Keratinocyte (primary cell): ENCODE results near the gene ATXN2.

Source experiments
- EZH2 ChIP-seq: IDR thresholded peaks from one replicate; pipeline ENCODE4 v1.6.1; 2012; ENCODE audit warnings: inconsistent platforms, mild to moderate bottlenecking, low read length, moderate library complexity
- TF ChIP-seq, protein P1 (sequence below), 3 experiments: IDR thresholded peaks in 1 of 3; conservative IDR thresholded peaks in 1 of 3; optimal IDR thresholded peaks in 1 of 3; 2 replicates in 2 of 3; 3 replicates in 1 of 3; pipeline versions ENCODE3 to v1.5.1; 2011; ENCODE audit warnings: low read length in 3 of 3, mild to moderate bottlenecking in 3 of 3, moderate library complexity in 2 of 3, control low read depth in 1 of 3, inconsistent platforms in 1 of 3; ENCODE audit not compliant: insufficient read depth in 2 of 3; ENCODE audit errors: extremely low read depth in 1 of 3

- TF ChIP-seq, protein P1, sequence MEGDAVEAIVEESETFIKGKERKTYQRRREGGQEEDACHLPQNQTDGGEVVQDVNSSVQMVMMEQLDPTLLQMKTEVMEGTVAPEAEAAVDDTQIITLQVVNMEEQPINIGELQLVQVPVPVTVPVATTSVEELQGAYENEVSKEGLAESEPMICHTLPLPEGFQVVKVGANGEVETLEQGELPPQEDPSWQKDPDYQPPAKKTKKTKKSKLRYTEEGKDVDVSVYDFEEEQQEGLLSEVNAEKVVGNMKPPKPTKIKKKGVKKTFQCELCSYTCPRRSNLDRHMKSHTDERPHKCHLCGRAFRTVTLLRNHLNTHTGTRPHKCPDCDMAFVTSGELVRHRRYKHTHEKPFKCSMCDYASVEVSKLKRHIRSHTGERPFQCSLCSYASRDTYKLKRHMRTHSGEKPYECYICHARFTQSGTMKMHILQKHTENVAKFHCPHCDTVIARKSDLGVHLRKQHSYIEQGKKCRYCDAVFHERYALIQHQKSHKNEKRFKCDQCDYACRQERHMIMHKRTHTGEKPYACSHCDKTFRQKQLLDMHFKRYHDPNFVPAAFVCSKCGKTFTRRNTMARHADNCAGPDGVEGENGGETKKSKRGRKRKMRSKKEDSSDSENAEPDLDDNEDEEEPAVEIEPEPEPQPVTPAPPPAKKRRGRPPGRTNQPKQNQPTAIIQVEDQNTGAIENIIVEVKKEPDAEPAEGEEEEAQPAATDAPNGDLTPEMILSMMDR (optimal IDR thresholded peaks at IDR 0.05 in 1 of 3, IDR thresholded peaks at IDR 0.05 in 1 of 3, conservative IDR thresholded peaks at IDR 0.05 in 1 of 3; ENCODE audit: extremely low read depth in 1 of 3, insufficient read depth in 2 of 3, low read length in 3 of 3), result no peak
- no peak for TF ChIP-seq EZH2
Measured at GRCh38 chr12:111588010-111588409, 11.1 kb downstream of the ATXN2 start.
